Adrenal gland (tissue), 5 donors: Measurements from ENCODE around the gene TSPAN15.

Source experiments
- CTCF ChIP-seq, 6 experiments: fragments of 450-650 bp in 4 of 6; fragments of 200-600 bp in 2 of 6; sonication (generic) in 1 of 6; IDR thresholded peaks; 1 replicate in 5 of 6; 2 replicates in 1 of 6; pipeline versions ENCODE4 v1.5.1 to v1.8.0; 2016 to 2021; ENCODE audit warnings: antibody characterized with exemption in 6 of 6, mild to moderate bottlenecking in 2 of 6, moderate library complexity in 1 of 6
- POLR2A ChIP-seq, 2 donors: fragments of 450-650 bp; IDR thresholded peaks; one replicate each; pipeline ENCODE4 v1.6.1; 2017; ENCODE audit warnings: antibody characterized with exemption in 2 of 2, mild to moderate bottlenecking in 2 of 2, moderate library complexity in 1 of 2
- donor health status: DM: no; HTN: no; CAD: no.

GRCh38 chr10:69477968-69478597 lies 26.8 kb downstream of the TSPAN15 start:
- TF ChIP-seq CTCF (IDR thresholded peaks at IDR 0.05) = no peak
- TF ChIP-seq POLR2A (IDR thresholded peaks at IDR 0.05) = no peak
